Activated effector memory CD4-positive, alpha-beta T cell treated with Interleukin-2 at 50 U/mL for 16 hours (primary cell): ENCODE results near the gene BHLHE40.

Source experiments
- DNase-seq: peaks from one replicate; pipeline ENCODE4 v3.0.0-alpha.2; 2020

The BHLHE40 gene

GRCh38 chr3:4985330-4986174 is 6.3 kb downstream of the BHLHE40 start:
- no peak for DNase-seq

GRCh38 chr3:4986175-4986781 is 7.0 kb downstream of the BHLHE40 start:
- DNase-seq, result no peak

- DNase-seq, result peak; percentile 64
Measured at GRCh38 chr3:4986782-4987537, 7.7 kb downstream of the BHLHE40 start.

GRCh38 chr3:4987538-4988296 is 8.5 kb downstream of the BHLHE40 start:
- no peak for DNase-seq

GRCh38 chr3:4988983-4989834 is 10.0 kb downstream of the BHLHE40 start:
- DNase-seq, result no peak

- DNase-seq, result no peak
Measured at GRCh38 chr3:4990069-4990468, 10.8 kb downstream of the BHLHE40 start.

- DNase-seq, result no peak
Measured at GRCh38 chr3:4992118-4992517, 12.9 kb downstream of the BHLHE40 start.

- DNase-seq, result no peak
Measured at GRCh38 chr3:4993276-4994143, 14.3 kb downstream of the BHLHE40 start.

- no peak for DNase-seq
Measured at GRCh38 chr3:4994144-4994730, 15.0 kb downstream of the BHLHE40 start.

GRCh38 chr3:4994823-4995499 is 15.7 kb downstream of the BHLHE40 start:
- DNase-seq, result no peak

- DNase-seq, result no peak
Measured at GRCh38 chr3:4995500-4996053, 16.3 kb downstream of the BHLHE40 start.

- DNase-seq, result no peak
Measured at GRCh38 chr3:4996223-4996765, 17.1 kb downstream of the BHLHE40 start.

GRCh38 chr3:4996771-4997291 is 17.6 kb downstream of the BHLHE40 start:
- no peak for DNase-seq

- DNase-seq, result no peak
Measured at GRCh38 chr3:4997946-4998345, 18.7 kb downstream of the BHLHE40 start.

- no peak for DNase-seq
Measured at GRCh38 chr3:4999531-5000184, 20.4 kb downstream of the BHLHE40 start.

- no peak for DNase-seq
Measured at GRCh38 chr3:5001135-5001534, 21.9 kb downstream of the BHLHE40 start.

GRCh38 chr3:5001805-5002173 is 22.6 kb downstream of the BHLHE40 start:
- no peak for DNase-seq

- DNase-seq, result peak; percentile 32
Measured at GRCh38 chr3:5002174-5002870, 23.1 kb downstream of the BHLHE40 start.
